Measurements from ENCODE around the gene KIAA1191. TPM values are rescaled to one million over a fixed set of nuclear protein-coding genes. Genes with fewer than 3 reads are reported as not detected.

The KIAA1191 gene
- total RNA-seq, 2 donors from 2014 or later = 135 to 172 TPM

DNA sequence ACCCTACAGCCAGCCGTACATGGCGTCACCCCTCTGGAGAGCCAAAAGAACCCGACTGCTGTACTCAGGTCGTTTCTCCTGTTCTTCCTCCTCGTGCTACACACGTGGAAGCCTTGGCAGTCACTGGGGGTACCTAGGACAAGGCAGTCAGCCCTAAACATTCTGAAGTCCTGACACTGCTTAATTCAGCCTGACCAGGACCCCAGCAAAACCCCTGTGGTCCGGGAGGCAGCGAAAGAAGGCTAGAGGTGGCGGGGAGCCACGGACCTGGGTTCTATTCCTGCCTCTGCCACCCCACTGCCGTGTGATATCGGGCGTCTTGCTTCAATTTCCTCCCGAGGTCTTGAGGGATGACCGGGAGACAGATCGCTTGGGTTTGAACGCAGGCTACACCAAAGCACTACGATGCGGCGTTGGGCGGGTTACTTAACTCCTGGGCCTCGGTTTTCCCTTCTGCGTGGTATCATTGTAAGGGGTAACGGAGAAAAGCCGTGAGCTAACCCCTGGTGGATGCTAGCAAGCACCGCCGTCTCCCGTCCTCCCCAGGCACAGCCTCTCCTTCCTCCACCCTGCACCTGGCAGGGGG is 3.3 kb upstream of the KIAA1191 start:
- no peak overlapping the region for H3K27ac Mint-ChIP-seq
- Histone ChIP-seq H3K27ac (ENCODE audit: low read depth, low read length) (no peak overlapping the region), H3K9ac (ENCODE audit: extremely low read depth, low read length, poor library complexity, severe bottlenecking) (no peak overlapping the region), H3K4me1 (ENCODE audit: control insufficient read depth, insufficient read depth, low read length) (peaks cover 2% of the 10 kb centered on the region), H3K4me3 (ENCODE audit: low read length) (peak overlapping the region; percentile 83), H3K9me3 (ENCODE audit: control insufficient read depth, low read length) (no peaks in the 10 kb centered on the region), H3K27me3 (ENCODE audit: control insufficient read depth, insufficient read depth, low read length, poor library complexity, severe bottlenecking) (peaks cover 43% of the 10 kb centered on the region), H3K36me3 (ENCODE audit: control insufficient read depth, insufficient read depth, low read length) (peaks cover 1% of the 10 kb centered on the region)
- peaks cover 4% of the 10 kb centered on the region for H3K4me1 Mint-ChIP-seq
- TF ChIP-seq, protein P1, sequence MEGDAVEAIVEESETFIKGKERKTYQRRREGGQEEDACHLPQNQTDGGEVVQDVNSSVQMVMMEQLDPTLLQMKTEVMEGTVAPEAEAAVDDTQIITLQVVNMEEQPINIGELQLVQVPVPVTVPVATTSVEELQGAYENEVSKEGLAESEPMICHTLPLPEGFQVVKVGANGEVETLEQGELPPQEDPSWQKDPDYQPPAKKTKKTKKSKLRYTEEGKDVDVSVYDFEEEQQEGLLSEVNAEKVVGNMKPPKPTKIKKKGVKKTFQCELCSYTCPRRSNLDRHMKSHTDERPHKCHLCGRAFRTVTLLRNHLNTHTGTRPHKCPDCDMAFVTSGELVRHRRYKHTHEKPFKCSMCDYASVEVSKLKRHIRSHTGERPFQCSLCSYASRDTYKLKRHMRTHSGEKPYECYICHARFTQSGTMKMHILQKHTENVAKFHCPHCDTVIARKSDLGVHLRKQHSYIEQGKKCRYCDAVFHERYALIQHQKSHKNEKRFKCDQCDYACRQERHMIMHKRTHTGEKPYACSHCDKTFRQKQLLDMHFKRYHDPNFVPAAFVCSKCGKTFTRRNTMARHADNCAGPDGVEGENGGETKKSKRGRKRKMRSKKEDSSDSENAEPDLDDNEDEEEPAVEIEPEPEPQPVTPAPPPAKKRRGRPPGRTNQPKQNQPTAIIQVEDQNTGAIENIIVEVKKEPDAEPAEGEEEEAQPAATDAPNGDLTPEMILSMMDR (conservative IDR thresholded peaks at IDR 0.05) = peak; percentile 31
- H3K4me3 Mint-ChIP-seq = peak overlapping the region; percentile 53
- peaks cover 13% of the 10 kb centered on the region for H3K36me3 Mint-ChIP-seq (ENCODE audit: low read depth)
- H3K9me3 Mint-ChIP-seq = no peaks in the 10 kb centered on the region
- WGBS, 2 experiments (ENCODE audit: insufficient coverage in 1 of 2, insufficient read length in 1 of 2) = 48 to 70% methylated on average over 14 to 27 of the region's 28 CpGs
- no peak for DNase-seq
- peaks cover 57% of the 10 kb centered on the region for H3K27me3 Mint-ChIP-seq (ENCODE audit: insufficient read depth)

DNA sequence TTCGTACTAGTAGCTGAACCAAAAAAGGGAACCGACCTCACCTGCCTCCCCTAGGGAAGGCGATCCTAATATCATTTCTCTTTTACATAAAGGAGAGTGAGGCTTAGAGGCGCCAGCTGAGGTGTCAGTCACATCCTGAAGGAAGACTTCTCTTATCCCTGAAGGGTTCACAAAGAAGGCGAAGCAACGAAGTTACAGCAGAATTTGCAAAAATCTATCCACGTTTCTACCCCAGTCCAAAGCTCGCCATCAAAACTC is 598 bp upstream of the KIAA1191 start:
- no peak overlapping the region for H3K27ac Mint-ChIP-seq
- H3K4me3 ChIP-seq (ENCODE audit: low read length) = peak overlapping the region; percentile 97
- H3K36me3 Mint-ChIP-seq (ENCODE audit: low read depth) = peaks cover 23% of the 10 kb centered on the region
- no peak for DNase-seq
- no peaks in the 10 kb centered on the region for H3K9me3 ChIP-seq (ENCODE audit: control insufficient read depth, low read length)
- H3K4me1 Mint-ChIP-seq = peaks cover 7% of the 10 kb centered on the region
- no peaks in the 10 kb centered on the region for H3K9me3 Mint-ChIP-seq
- H3K27me3 ChIP-seq (ENCODE audit: control insufficient read depth, insufficient read depth, low read length, poor library complexity, severe bottlenecking) = peaks cover 43% of the 10 kb centered on the region
- H3K36me3 ChIP-seq (ENCODE audit: control insufficient read depth, insufficient read depth, low read length) = peaks cover 22% of the 10 kb centered on the region
- H3K4me1 ChIP-seq (ENCODE audit: control insufficient read depth, insufficient read depth, low read length) = peaks cover 2% of the 10 kb centered on the region
- peaks cover 46% of the 10 kb centered on the region for H3K27me3 Mint-ChIP-seq (ENCODE audit: insufficient read depth)
- TF ChIP-seq, protein P1 (conservative IDR thresholded peaks at IDR 0.05) = no peak
- H3K4me3 Mint-ChIP-seq = peak overlapping the region; percentile 94
- WGBS, 2 experiments (ENCODE audit: insufficient coverage in 1 of 2, insufficient read length in 1 of 2) = 52 to 62% methylated on average over 5 to 8 of the region's 8 CpGs
- no peak overlapping the region for H3K27ac ChIP-seq (ENCODE audit: low read depth, low read length)
- peak overlapping the region; percentile 93 for H3K9ac ChIP-seq (ENCODE audit: extremely low read depth, low read length, poor library complexity, severe bottlenecking)

DNA sequence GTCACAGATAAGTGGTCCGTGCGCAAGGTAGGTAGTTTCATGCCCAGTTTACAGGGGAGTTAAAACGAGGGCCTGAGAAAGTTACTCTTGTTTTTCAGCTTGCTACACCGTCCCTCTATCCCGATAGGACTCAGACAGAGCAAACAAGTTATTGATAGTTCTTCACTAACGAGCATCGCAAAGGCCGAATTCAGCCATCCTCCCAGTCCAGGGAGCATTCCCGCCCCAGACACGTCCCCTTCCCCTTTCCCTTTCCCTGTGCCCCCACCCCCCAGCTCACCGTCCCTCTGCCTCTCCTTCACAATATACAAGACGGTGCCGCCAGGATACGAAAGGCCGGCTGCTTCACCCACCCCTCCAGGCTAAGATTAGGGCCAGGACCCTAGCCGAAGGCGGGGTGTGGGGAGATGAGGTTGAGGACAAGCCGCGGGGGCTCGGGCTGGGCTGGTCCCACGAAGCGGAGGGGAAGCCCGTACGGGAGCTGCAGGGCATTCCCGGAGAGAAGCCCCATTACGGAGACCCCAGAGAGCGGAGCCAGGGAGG is 599 bp downstream of the KIAA1191 start:
- Histone ChIP-seq H3K27ac (ENCODE audit: low read depth, low read length) (peak overlapping the region; percentile 84), H3K4me3 (ENCODE audit: low read length) (peak overlapping the region; percentile 97), H3K9ac (ENCODE audit: extremely low read depth, low read length, poor library complexity, severe bottlenecking) (peak overlapping the region; percentile 93), H3K27me3 (ENCODE audit: control insufficient read depth, insufficient read depth, low read length, poor library complexity, severe bottlenecking) (peaks cover 33% of the 10 kb centered on the region), H3K9me3 (ENCODE audit: control insufficient read depth, low read length) (no peaks in the 10 kb centered on the region), H3K4me1 (ENCODE audit: control insufficient read depth, insufficient read depth, low read length) (no peaks in the 10 kb centered on the region), H3K36me3 (ENCODE audit: control insufficient read depth, insufficient read depth, low read length) (peaks cover 33% of the 10 kb centered on the region)
- Mint-ChIP-seq H3K36me3 (ENCODE audit: low read depth) (peaks cover 35% of the 10 kb centered on the region), H3K27ac (peak overlapping the region; percentile 96), H3K4me3 (peak overlapping the region; percentile 94), H3K27me3 (ENCODE audit: insufficient read depth) (peaks cover 36% of the 10 kb centered on the region), H3K9me3 (no peaks in the 10 kb centered on the region), H3K4me1 (peaks cover 8% of the 10 kb centered on the region)
- WGBS, 2 experiments (ENCODE audit: insufficient coverage in 1 of 2, insufficient read length in 1 of 2) = 3 to 4% methylated on average over 19 to 27 of the region's 27 CpGs
- DNase-seq = no peak
- TF ChIP-seq, protein P1 (conservative IDR thresholded peaks at IDR 0.05) = no peak

Measured in endodermal cell (in vitro differentiated cells).